Naive B cell (primary cell): ENCODE data around the gene PLEKHO1. TPM values are rescaled to one million over a fixed set of nuclear protein-coding genes. Genes with fewer than 3 reads are reported as not detected.
"Not testable (repeated sequence)": the region's sequence is repeated elsewhere in the genome, so short reads cannot be mapped to it uniquely, and the experiment has no call there.

Experiments used
- ATAC-seq, 2 donors: fragments of 150-1000 bp; cut with Tn5 transposase; 2 replicates each; pipeline ENCODE4 v1.10.0; 2021; ENCODE audit warnings: low read depth in 2 of 2, mild to moderate bottlenecking in 2 of 2, moderate library complexity in 2 of 2
- DNase-seq: peaks from one replicate; pipeline ENCODE4 v3.0.0; 2022
- H3K27ac Mint-ChIP-seq, 6 donors: one replicate each; pipeline ENCODE4 v1.8.0; 2020 to 2022; ENCODE audit warnings: mild to moderate bottlenecking in 6 of 6, mixed read lengths in 6 of 6, moderate library complexity in 5 of 6, inconsistent platforms in 2 of 6
- H3K27me3 Mint-ChIP-seq, 3 donors: one replicate each; pipeline ENCODE4 v1.8.0; 2021 to 2022; ENCODE audit warnings: mixed read lengths in 3 of 3, mild to moderate bottlenecking in 1 of 3
- H3K36me3 Mint-ChIP-seq, 2 donors: one replicate each; pipeline ENCODE4 v1.8.0; 2020 to 2022; ENCODE audit warnings: mixed read lengths in 2 of 2, inconsistent platforms in 1 of 2, mild to moderate bottlenecking in 1 of 2
- H3K4me1 Mint-ChIP-seq, 3 donors: one replicate each; pipeline ENCODE4 v1.8.0; 2020 to 2022; ENCODE audit warnings: mixed read lengths in 3 of 3, inconsistent platforms in 1 of 3, mild to moderate bottlenecking in 1 of 3, moderate library complexity in 1 of 3
- H3K4me3 Mint-ChIP-seq, 8 donors: one replicate each; pipeline ENCODE4 v1.8.0; 2020 to 2022; ENCODE audit warnings: mild to moderate bottlenecking in 8 of 8, mixed read lengths in 8 of 8, moderate library complexity in 8 of 8, inconsistent platforms in 2 of 8
- H3K9me3 Mint-ChIP-seq, 7 donors: one replicate each; pipeline ENCODE4 v1.8.0; 2020 to 2022; ENCODE audit warnings: mixed read lengths in 7 of 7, mild to moderate bottlenecking in 5 of 7, inconsistent platforms in 2 of 7, moderate library complexity in 1 of 7
- polyA plus RNA-seq, 6 donors: library from polyadenylated mRNA; unstranded; fragments of 300-500 nt; fragmentation: Illumina TruSeq; gene quantifications; one replicate each; pipeline ENCODE4 v1.2.3, GENCODE V29; 2021; ENCODE audit warnings: low read depth in 6 of 6

PLEKHO1 gene
- polyA plus RNA-seq, 6 donors from 2014 or later = 64.9 to 97.5 (median 84.0) TPM

DNA sequence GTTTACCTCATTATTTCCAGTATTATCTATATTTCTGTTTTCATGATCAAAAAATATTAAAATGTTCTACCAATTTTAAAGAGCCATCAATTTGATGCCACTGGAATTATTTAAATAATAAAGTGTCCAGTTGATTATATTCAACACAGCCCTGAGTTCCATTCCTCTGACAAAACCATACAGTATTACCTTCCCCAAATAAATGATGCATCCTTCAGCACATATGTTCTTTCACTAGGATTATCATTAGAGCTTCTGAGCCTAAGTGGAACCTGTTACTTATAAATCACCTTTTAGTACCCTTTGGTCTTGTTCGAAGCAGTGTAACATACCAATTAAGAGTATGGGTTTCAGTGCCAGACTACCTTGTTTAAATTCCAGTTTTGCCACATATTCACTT lies 17.3 kb upstream of the PLEKHO1 start:
- no peak for ATAC-seq
- no peak for DNase-seq
- H3K9me3 Mint-ChIP-seq = no peaks in the 10 kb centered on the region
- no peak overlapping the region for H3K4me3 Mint-ChIP-seq
- no peaks in the 10 kb centered on the region for H3K27me3 Mint-ChIP-seq
- H3K36me3 Mint-ChIP-seq = peaks cover 0 to 7% of the 10 kb centered on the region in 2 donors
- peaks cover 2 to 7% (median 4%) of the 10 kb centered on the region in 3 donors for H3K4me1 Mint-ChIP-seq
- H3K27ac Mint-ChIP-seq = no peak overlapping the region

- H3K36me3 Mint-ChIP-seq = peaks cover 0 to 4% of the 10 kb centered on the region in 2 donors
- H3K27me3 Mint-ChIP-seq = no peaks in the 10 kb centered on the region
Measured at GRCh38 chr1:150134537-150134936, 15.2 kb upstream of the PLEKHO1 start.

DNA sequence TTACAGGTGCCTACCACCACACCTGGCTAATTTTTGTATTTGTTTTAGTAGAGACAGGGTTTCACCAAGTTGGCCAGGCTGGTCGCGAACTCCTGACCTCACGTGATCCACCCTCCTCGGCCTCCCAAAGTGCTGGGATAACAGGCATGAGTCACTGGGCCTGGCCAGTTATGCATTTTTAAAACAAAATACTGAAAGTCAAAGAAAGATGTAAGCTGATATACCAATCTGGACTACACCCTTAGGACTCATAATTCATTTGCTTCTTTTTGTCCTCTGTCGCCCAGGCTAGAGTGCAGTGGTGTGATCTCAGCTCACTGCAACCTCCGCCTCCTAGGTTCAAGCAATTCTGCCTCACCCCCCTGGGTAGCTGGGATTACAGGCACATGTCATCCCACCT lies 14.3 kb upstream of the PLEKHO1 start:
- ATAC-seq, H3K4me3 Mint-ChIP-seq, H3K4me1 Mint-ChIP-seq, H3K36me3 Mint-ChIP-seq, H3K9me3 Mint-ChIP-seq, DNase-seq, H3K27ac Mint-ChIP-seq, H3K27me3 Mint-ChIP-seq: not testable (repeated sequence)

More at GRCh38 chr1:150134537-150134936, 15.2 kb upstream of the PLEKHO1 start:
- H3K4me3 Mint-ChIP-seq = no peak overlapping the region
- peaks cover 0 to 4% (median 0%) of the 10 kb centered on the region in 3 donors for H3K4me1 Mint-ChIP-seq
- DNase-seq (no peak), ATAC-seq (no peak)
- H3K9me3 Mint-ChIP-seq = no peaks in the 10 kb centered on the region
- no peak overlapping the region for H3K27ac Mint-ChIP-seq

DNA sequence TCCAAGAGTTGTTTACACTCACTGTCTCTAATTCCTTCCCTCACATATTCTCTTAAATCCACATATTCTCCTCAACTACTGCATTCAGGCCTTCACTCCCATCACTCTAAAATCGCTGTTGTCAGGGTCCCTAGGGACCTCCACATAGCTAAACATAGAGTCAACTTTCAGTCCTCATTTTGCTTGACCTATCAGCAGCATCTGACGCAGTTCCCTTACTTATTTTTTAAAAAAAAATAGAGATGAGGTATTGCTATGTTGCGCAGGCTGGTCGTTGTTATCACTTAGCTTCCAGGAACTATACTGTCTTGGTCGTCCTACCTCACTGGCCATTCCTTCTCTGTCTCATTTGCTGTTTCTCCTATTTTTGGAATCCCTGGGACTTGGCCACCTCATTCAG lies 11.7 kb upstream of the PLEKHO1 start:
- DNase-seq = no peak
- peaks cover 0 to 4% of the 10 kb centered on the region in 2 donors for H3K36me3 Mint-ChIP-seq
- peaks cover 0 to 4% (median 2%) of the 10 kb centered on the region in 3 donors for H3K4me1 Mint-ChIP-seq
- ATAC-seq = no peak
- no peaks in the 10 kb centered on the region for H3K9me3 Mint-ChIP-seq
- H3K4me3 Mint-ChIP-seq = no peak overlapping the region
- no peaks in the 10 kb centered on the region for H3K27me3 Mint-ChIP-seq
- no peak overlapping the region for H3K27ac Mint-ChIP-seq

- Mint-ChIP-seq H3K4me1 (peaks cover 7 to 16% (median 12%) of the 10 kb centered on the region in 3 donors), H3K27me3 (no peaks in the 10 kb centered on the region), H3K27ac (peak overlapping the region in 1 of 6 donors; percentile 9), H3K9me3 (no peaks in the 10 kb centered on the region), H3K4me3 (no peak overlapping the region), H3K36me3 (no peaks in the 10 kb centered on the region)
- DNase-seq = no peak
- peak; percentile 30 for ATAC-seq
Measured at GRCh38 chr1:150141452-150141851, 8.3 kb upstream of the PLEKHO1 start.

- H3K27me3 Mint-ChIP-seq = no peaks in the 10 kb centered on the region
- no peak overlapping the region for H3K27ac Mint-ChIP-seq
- H3K4me1 Mint-ChIP-seq = peaks cover 14 to 23% (median 19%) of the 10 kb centered on the region in 3 donors
- H3K4me3 Mint-ChIP-seq = no peak overlapping the region
- no peaks in the 10 kb centered on the region for H3K36me3 Mint-ChIP-seq
- DNase-seq (no peak), ATAC-seq (no peak)
- no peaks in the 10 kb centered on the region for H3K9me3 Mint-ChIP-seq
Measured at GRCh38 chr1:150142083-150142482, 7.6 kb upstream of the PLEKHO1 start.

GRCh38 chr1:150144606-150145005 lies 5.1 kb upstream of the PLEKHO1 start:
- DNase-seq = no peak
- Mint-ChIP-seq H3K27me3 (no peaks in the 10 kb centered on the region), H3K4me3 (peak overlapping the region in 4 of 8 donors; percentile 37 to 68 (median 50)), H3K27ac (peak overlapping the region in 4 of 6 donors; percentile 24 to 67 (median 56)), H3K4me1 (peaks cover 38 to 42% (median 39%) of the 10 kb centered on the region in 3 donors), H3K9me3 (no peaks in the 10 kb centered on the region), H3K36me3 (no peaks in the 10 kb centered on the region)
- no peak for ATAC-seq

DNA sequence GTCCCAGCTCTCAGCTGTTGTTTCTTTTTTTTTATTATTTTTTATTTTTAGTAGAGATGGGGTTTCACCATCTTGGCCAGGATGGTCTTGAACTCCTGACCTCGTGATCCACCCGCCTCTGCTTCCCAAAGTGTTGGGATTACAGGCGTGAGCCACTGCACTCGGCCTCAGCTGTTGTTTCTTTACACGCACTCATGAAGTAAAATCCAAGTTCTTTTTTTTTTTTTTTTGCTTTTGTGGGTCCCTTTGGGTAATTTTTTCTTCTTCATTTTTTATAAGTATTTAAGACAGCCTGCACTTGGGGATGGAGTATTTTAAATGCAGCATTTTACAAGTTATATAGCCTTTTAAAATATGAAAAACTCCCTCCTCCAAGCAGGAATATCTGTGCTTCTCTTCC lies 3.7 kb upstream of the PLEKHO1 start:
- ATAC-seq, H3K9me3 Mint-ChIP-seq, H3K27me3 Mint-ChIP-seq, H3K36me3 Mint-ChIP-seq, DNase-seq: not testable (repeated sequence)
- Mint-ChIP-seq H3K4me1 (peaks cover 38 to 40% (median 39%) of the 10 kb centered on the region in 3 donors), H3K4me3 (peak overlapping the region in 1 of 8 donors; percentile 22), H3K27ac (peak overlapping the region in 1 of 6 donors; percentile 77)

DNA sequence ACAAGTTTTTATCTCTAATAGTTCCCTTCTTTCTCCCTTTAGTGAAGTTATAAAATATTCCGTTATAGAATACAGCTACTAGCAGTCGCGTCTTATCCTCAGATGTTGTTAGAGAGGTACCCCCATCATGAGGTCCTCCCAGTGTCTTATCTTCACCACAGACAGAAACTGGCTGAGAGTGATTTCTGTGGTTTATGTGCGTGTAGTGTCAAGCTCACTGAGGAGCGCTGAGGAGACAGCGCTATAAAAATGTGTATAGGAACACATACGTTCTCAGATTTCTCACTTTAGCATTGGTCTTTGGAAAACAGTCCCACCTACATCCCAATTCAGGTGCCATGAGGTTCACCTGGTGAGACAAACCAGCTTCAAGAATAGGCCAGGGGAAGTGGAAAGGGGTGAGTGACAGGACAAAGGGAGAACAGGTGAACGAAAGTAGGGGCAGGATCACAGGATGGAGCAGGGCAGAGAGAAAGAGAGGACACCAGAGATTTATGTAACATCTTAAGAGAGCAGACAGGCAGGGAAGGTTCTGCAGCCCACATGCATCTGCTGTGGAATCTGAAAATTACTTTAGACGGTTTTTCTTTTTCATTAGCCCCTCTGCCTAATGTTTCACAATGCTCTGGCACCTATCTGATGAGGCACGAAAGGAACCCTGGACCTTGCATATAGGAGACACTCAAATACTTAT lies 2.7 kb upstream of the PLEKHO1 start:
- Mint-ChIP-seq H3K27me3 (no peaks in the 10 kb centered on the region), H3K4me3 (peak overlapping the region in 6 of 8 donors; percentile 23 to 96 (median 46)), H3K36me3 (peaks cover 10 to 13% of the 10 kb centered on the region in 2 donors), H3K4me1 (peaks cover 48% of the 10 kb centered on the region in 3 donors), H3K9me3 (no peaks in the 10 kb centered on the region), H3K27ac (peak overlapping the region in 3 of 6 donors; percentile 71 to 86 (median 77))
- no peak for DNase-seq
- no peak for ATAC-seq

GRCh38 chr1:150148837-150149270 lies 862 bp upstream of the PLEKHO1 start:
- Mint-ChIP-seq H3K4me3 (peak overlapping the region; percentile 86 to 99 (median 96)), H3K9me3 (no peaks in the 10 kb centered on the region), H3K27me3 (no peaks in the 10 kb centered on the region), H3K4me1 (peaks cover 58 to 67% (median 61%) of the 10 kb centered on the region in 3 donors), H3K27ac (peak overlapping the region; percentile 83 to 99 (median 98)), H3K36me3 (peaks cover 19 to 20% of the 10 kb centered on the region in 2 donors)
- DNase-seq (no peak), ATAC-seq (no peak)

DNA sequence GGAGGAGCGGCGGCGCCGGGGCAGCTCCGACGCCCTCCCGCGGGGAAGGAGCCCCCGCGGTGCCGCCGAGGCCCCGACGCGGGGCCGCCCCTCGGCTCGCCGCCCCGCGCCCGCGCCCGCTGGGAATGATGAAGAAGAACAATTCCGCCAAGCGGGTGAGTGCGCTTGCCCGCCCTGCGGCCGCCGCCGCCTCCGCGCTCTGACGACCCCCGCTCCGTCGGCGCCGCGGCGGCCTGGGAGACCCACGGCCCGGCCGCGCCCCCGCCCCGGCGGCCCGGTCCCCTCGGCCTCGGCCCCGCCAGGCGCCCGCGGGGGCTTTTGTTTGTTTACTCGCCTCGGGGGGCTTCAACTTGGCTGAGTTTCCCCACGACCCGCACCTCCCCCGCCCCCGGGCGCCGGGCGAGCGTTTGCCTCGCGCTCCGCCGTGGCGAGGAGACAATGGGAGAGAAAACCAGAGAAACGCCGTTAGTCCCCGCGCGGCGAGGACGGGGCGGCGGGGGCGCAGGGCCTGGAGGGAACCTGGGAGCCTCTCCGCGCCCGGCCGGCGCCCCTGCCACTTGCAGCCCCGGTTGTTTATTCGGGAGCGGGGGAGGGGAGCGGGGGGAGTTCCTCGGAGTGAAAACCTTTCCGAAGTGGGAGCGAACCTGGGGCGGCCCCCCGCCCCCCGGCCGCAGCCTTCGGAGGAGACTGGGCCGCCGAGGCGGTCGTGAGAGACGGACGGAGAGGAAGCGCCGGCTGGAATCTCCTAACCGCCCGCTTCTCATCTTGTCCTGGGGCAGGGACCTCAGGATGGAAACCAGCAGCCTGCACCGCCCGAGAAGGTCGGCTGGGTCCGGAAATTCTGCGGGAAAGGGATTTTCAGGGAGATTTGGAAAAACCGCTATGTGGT lies 661 bp downstream of the PLEKHO1 start:
- H3K27ac Mint-ChIP-seq = peak overlapping the region; percentile 95 to 99 (median 98)
- DNase-seq = no peak
- peaks cover 66 to 73% (median 68%) of the 10 kb centered on the region in 3 donors for H3K4me1 Mint-ChIP-seq
- no peak for ATAC-seq
- H3K36me3 Mint-ChIP-seq = peaks cover 31 to 35% of the 10 kb centered on the region in 2 donors
- no peaks in the 10 kb centered on the region for H3K9me3 Mint-ChIP-seq
- H3K27me3 Mint-ChIP-seq = no peaks in the 10 kb centered on the region
- H3K4me3 Mint-ChIP-seq = peak overlapping the region; percentile 96 to 100 (median 98)

DNA sequence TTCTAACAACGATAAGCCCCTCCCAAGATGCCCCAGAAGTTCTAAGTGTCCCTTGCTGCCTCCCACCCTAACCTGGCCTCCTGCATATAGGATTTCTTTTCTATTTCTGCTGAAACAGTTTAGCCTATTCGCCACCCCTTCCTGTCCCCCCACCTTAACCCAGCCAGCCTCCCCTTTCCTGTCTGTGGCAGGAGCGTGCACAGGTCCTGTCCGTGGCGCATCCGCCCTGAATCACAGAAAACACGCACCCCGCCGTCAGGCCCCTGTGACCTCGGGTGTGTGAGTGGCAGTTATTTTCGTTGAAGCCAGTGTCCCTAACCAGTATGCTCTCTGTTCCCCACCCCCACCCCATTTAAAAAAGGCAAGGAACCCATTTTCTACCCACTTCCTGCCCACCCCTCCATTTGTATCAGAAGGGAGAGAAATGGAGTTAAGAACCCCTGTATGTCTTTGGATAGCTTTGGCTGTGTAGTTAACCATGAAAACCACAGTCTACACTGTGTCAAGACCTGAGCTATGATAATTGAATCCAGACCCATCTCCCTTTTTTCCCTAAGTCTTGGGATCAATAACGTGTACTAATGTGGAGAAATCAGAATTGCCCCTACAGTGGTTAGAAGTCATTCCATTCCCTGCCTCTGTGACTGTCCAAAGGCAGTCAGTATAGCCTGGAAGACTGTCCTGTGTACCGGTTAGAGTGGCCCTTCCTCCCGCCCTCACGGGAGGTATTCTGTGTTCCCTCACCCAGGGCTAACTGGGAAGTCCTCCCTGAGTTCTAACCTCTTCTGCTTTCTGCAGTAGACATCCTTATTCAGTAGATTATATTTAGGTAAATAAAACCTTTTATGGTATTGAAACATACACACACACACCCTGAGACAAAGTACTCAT lies 1.8 kb downstream of the PLEKHO1 start:
- ATAC-seq = peak; percentile 53 to 59
- Mint-ChIP-seq H3K27ac (peak overlapping the region; percentile 95 to 99 (median 98)), H3K27me3 (no peaks in the 10 kb centered on the region), H3K36me3 (peaks cover 36 to 41% of the 10 kb centered on the region in 2 donors), H3K4me1 (peaks cover 70 to 80% (median 77%) of the 10 kb centered on the region in 3 donors), H3K4me3 (peak overlapping the region; percentile 91 to 100 (median 98)), H3K9me3 (no peaks in the 10 kb centered on the region)
- peak; percentile 73 for DNase-seq

GRCh38 chr1:150152182-150152536 lies 2.4 kb downstream of the PLEKHO1 start:
- H3K4me3 Mint-ChIP-seq = peak overlapping the region; percentile 91 to 100 (median 98)
- DNase-seq (no peak), ATAC-seq (no peak)
- H3K4me1 Mint-ChIP-seq = peaks cover 67 to 80% (median 76%) of the 10 kb centered on the region in 3 donors
- peaks cover 36 to 48% of the 10 kb centered on the region in 2 donors for H3K36me3 Mint-ChIP-seq
- H3K27me3 Mint-ChIP-seq = no peaks in the 10 kb centered on the region
- peak overlapping the region; percentile 95 to 99 (median 98) for H3K27ac Mint-ChIP-seq
- no peaks in the 10 kb centered on the region for H3K9me3 Mint-ChIP-seq
